ENCODE measurements around the gene TICRR. TPM values are rescaled to one million over a fixed set of nuclear protein-coding genes. Genes with fewer than 3 reads are reported as not detected.

Gene TICRR
- total and polyA plus RNA-seq, 2 donors (not counting 1 experiment from before 2014, with no cell fraction given): 0.05 to 0.07 TPM

DNA sequence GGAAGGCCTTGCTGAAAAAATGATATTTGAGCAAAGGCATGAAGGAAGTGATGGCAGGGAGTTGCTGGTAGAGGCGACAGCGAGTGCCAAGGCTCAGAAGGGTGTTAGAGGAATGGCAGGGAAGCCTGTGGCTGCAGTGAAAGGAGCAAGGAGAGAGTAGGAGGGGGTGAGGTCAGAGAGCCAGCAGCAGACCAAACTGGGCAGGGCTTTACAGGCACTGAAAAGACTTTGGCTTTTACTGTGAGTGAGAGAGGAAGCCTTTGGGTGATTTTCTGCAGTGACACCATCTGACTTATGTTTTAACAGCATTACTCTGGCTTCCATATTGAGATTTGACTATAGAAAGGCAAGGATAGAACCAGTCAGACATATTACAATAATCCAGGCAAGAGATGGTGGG, 11.4 kb downstream of the TICRR start:
- Mint-ChIP-seq H3K4me3 (no peak overlapping the region), H3K9me3 (ENCODE audit: insufficient read depth) (no peaks in the 10 kb centered on the region), H3K4me1 (no peaks in the 10 kb centered on the region), H3K27me3 (no peaks in the 10 kb centered on the region), H3K27ac (no peak overlapping the region)
- Histone ChIP-seq H3K27me3 (replicated peaks in 1 of 4; ENCODE audit: control extremely low read depth in 1 of 4, control insufficient read depth in 3 of 4, insufficient read depth in 4 of 4, low read length in 3 of 4) (no peaks in the 10 kb centered on the region), H3K4me3 (ENCODE audit: control extremely low read depth in 1 of 5, extremely low read depth in 1 of 5, insufficient read depth in 1 of 5, low read depth in 2 of 5, low read length in 4 of 5) (no peak overlapping the region), H2AFZ (ENCODE audit: insufficient read depth, low read depth, low read length, poor library complexity, severe bottlenecking) (peak overlapping the region; percentile 43), H3K27ac (ENCODE audit: low read length in 2 of 2) (no peak overlapping the region), H3K9me3 (ENCODE audit: control extremely low read depth in 1 of 3, control insufficient read depth in 2 of 3, insufficient read depth in 1 of 3, low read length in 2 of 3) (no peaks in the 10 kb centered on the region), H3K4me1 (ENCODE audit: control insufficient read depth in 2 of 2, insufficient read depth in 2 of 2, low read length in 2 of 2) (no peaks in the 10 kb centered on the region), H3K4me2 (replicated peaks; ENCODE audit: low read depth, low read length, poor library complexity, severe bottlenecking) (no peak overlapping the region), H4K20me1 (ENCODE audit: control insufficient read depth, insufficient read depth, low read length, poor library complexity, severe bottlenecking) (no peaks in the 10 kb centered on the region), H3K36me3 (replicated peaks in 1 of 2; ENCODE audit: control extremely low read depth in 1 of 2, control insufficient read depth in 1 of 2, extremely low read depth in 1 of 2, insufficient read depth in 2 of 2, low read length in 1 of 2) (no peaks in the 10 kb centered on the region), H3K9ac (ENCODE audit: low read length) (no peak overlapping the region), H3K79me2 (ENCODE audit: control insufficient read depth, insufficient read depth, low read length) (no peaks in the 10 kb centered on the region)
- DNase-seq (no peak), ATAC-seq (ENCODE audit: low read depth) (no peak)
- TF ChIP-seq, protein P1, sequence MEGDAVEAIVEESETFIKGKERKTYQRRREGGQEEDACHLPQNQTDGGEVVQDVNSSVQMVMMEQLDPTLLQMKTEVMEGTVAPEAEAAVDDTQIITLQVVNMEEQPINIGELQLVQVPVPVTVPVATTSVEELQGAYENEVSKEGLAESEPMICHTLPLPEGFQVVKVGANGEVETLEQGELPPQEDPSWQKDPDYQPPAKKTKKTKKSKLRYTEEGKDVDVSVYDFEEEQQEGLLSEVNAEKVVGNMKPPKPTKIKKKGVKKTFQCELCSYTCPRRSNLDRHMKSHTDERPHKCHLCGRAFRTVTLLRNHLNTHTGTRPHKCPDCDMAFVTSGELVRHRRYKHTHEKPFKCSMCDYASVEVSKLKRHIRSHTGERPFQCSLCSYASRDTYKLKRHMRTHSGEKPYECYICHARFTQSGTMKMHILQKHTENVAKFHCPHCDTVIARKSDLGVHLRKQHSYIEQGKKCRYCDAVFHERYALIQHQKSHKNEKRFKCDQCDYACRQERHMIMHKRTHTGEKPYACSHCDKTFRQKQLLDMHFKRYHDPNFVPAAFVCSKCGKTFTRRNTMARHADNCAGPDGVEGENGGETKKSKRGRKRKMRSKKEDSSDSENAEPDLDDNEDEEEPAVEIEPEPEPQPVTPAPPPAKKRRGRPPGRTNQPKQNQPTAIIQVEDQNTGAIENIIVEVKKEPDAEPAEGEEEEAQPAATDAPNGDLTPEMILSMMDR (IDR thresholded peaks at IDR 0.05): no peak
- TF ChIP-seq EZH2 (IDR thresholded peaks at IDR 0.05; ENCODE audit: borderline replicate concordance, insufficient read depth, low read depth, low read length, poor library complexity, severe bottlenecking): no peak
- CTCF ChIA-PET: no interaction called here
- intact Hi-C loops (cut with micrococcal nuclease): no loop called here
- WGBS (ENCODE audit: insufficient coverage): 100% methylated on average over 2 of the region's 2 CpGs
- POLR2A ChIA-PET: no interaction called here

DNA sequence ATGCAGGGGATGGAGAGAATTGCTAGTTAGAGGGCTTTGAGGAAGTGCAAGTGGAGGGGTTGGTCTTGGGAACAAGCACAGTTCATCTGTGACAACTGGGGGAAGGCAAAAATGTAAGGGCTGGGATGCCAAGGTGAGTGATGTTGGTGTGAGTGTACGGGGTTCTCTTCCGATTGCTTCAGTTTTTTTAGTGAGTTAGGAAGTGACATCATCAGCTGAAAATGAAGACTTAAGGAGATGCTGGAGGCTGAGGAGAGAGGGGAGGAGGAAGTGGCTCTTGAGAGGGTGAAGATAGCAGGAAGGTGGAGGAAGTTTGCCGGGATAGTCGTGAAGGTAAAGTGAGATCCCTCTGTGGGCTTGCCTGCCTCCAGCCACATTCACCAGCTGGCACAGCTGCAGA, 12.7 kb downstream of the TICRR start:
- H3K4me3 ChIP-seq (ENCODE audit: control extremely low read depth in 1 of 5, extremely low read depth in 1 of 5, insufficient read depth in 1 of 5, low read depth in 2 of 5, low read length in 4 of 5): no peak overlapping the region
- no peaks in the 10 kb centered on the region for H3K27me3 ChIP-seq (replicated peaks in 1 of 4; ENCODE audit: control extremely low read depth in 1 of 4, control insufficient read depth in 3 of 4, insufficient read depth in 4 of 4, low read length in 3 of 4)
- no peak overlapping the region for H3K9ac ChIP-seq (ENCODE audit: low read length)
- no peaks in the 10 kb centered on the region for H3K27me3 Mint-ChIP-seq
- H3K27ac ChIP-seq (ENCODE audit: low read length in 2 of 2): no peak overlapping the region
- DNase-seq (no peak), ATAC-seq (ENCODE audit: low read depth) (no peak)
- intact Hi-C loops (cut with micrococcal nuclease): no loop called here
- H3K4me3 Mint-ChIP-seq: no peak overlapping the region
- H3K4me1 ChIP-seq (ENCODE audit: control insufficient read depth in 2 of 2, insufficient read depth in 2 of 2, low read length in 2 of 2): no peaks in the 10 kb centered on the region
- no peaks in the 10 kb centered on the region for H3K9me3 Mint-ChIP-seq (ENCODE audit: insufficient read depth)
- H3K4me2 ChIP-seq (replicated peaks; ENCODE audit: low read depth, low read length, poor library complexity, severe bottlenecking): no peak overlapping the region
- TF ChIP-seq EZH2 (IDR thresholded peaks at IDR 0.05; ENCODE audit: borderline replicate concordance, insufficient read depth, low read depth, low read length, poor library complexity, severe bottlenecking): no peak
- TF ChIP-seq, protein P1 (IDR thresholded peaks at IDR 0.05): no peak
- H3K4me1 Mint-ChIP-seq: no peaks in the 10 kb centered on the region
- H3K27ac Mint-ChIP-seq: no peak overlapping the region
- no peaks in the 10 kb centered on the region for H3K9me3 ChIP-seq (ENCODE audit: control extremely low read depth in 1 of 3, control insufficient read depth in 2 of 3, insufficient read depth in 1 of 3, low read length in 2 of 3)
- no peaks in the 10 kb centered on the region for H3K36me3 ChIP-seq (replicated peaks in 1 of 2; ENCODE audit: control extremely low read depth in 1 of 2, control insufficient read depth in 1 of 2, extremely low read depth in 1 of 2, insufficient read depth in 2 of 2, low read length in 1 of 2)
- no peaks in the 10 kb centered on the region for H3K79me2 ChIP-seq (ENCODE audit: control insufficient read depth, insufficient read depth, low read length)
- 96% methylated on average over 4 of the region's 4 CpGs for WGBS (ENCODE audit: insufficient coverage)
- ChIA-PET POLR2A (no interaction called here), CTCF (no interaction called here)
- H2AFZ ChIP-seq (ENCODE audit: insufficient read depth, low read depth, low read length, poor library complexity, severe bottlenecking): no peak overlapping the region
- no peaks in the 10 kb centered on the region for H4K20me1 ChIP-seq (ENCODE audit: control insufficient read depth, insufficient read depth, low read length, poor library complexity, severe bottlenecking)
